Measurements from ENCODE around the gene PCDHGC4.
A peak's percentile ranks its signal among the peaks of the same experiment; 100 is the strongest.

The PCDHGC4 gene

GRCh38 chr5:141511771-141512325 is 27.0 kb downstream of the PCDHGC4 start:
- peaks cover 3% of the 10 kb centered on the region for H3K27me3 Mint-ChIP-seq (ENCODE audit: low read depth)
- H3K4me3 Mint-ChIP-seq = peak overlapping the region in 2 of 3 experiments; percentile 47 to 55
- no peak for TF ChIP-seq CTCF (IDR thresholded peaks at IDR 0.05; ENCODE audit: unreplicated experiment in 3 of 3)
- peaks cover 35% of the 10 kb centered on the region for H3K36me3 Mint-ChIP-seq (ENCODE audit: low read depth)
- no peaks in the 10 kb centered on the region for H3K9me3 Mint-ChIP-seq
- H3K27ac Mint-ChIP-seq = peak overlapping the region in 1 of 3 experiments; percentile 99
- H3K4me1 Mint-ChIP-seq = peaks cover 87% of the 10 kb centered on the region

- Mint-ChIP-seq H3K36me3 (ENCODE audit: low read depth) (peaks cover 36% of the 10 kb centered on the region), H3K9me3 (no peaks in the 10 kb centered on the region), H3K4me1 (peaks cover 87% of the 10 kb centered on the region), H3K27me3 (ENCODE audit: low read depth) (peaks cover 3% of the 10 kb centered on the region), H3K4me3 (peak overlapping the region; percentile 83 to 89 (median 86)), H3K27ac (peak overlapping the region in 1 of 3 experiments; percentile 99)
- TF ChIP-seq CTCF (IDR thresholded peaks at IDR 0.05; ENCODE audit: unreplicated experiment in 3 of 3) = peak; percentile 87 to 91 (median 90)
Measured at GRCh38 chr5:141512390-141512910, 27.6 kb downstream of the PCDHGC4 start.

GRCh38 chr5:141512911-141513626 is 28.2 kb downstream of the PCDHGC4 start:
- peaks cover 3% of the 10 kb centered on the region for H3K27me3 Mint-ChIP-seq (ENCODE audit: low read depth)
- peaks cover 43% of the 10 kb centered on the region for H3K36me3 Mint-ChIP-seq (ENCODE audit: low read depth)
- TF ChIP-seq CTCF (IDR thresholded peaks at IDR 0.05; ENCODE audit: unreplicated experiment in 3 of 3) = no peak
- H3K4me1 Mint-ChIP-seq = peaks cover 87% of the 10 kb centered on the region
- H3K4me3 Mint-ChIP-seq = peak overlapping the region; percentile 83 to 89 (median 86)
- no peaks in the 10 kb centered on the region for H3K9me3 Mint-ChIP-seq
- H3K27ac Mint-ChIP-seq = peak overlapping the region in 1 of 3 experiments; percentile 99

- Mint-ChIP-seq H3K36me3 (ENCODE audit: low read depth) (peaks cover 48% of the 10 kb centered on the region), H3K4me3 (peak overlapping the region; percentile 83 to 89 (median 86)), H3K27me3 (ENCODE audit: low read depth) (peaks cover 3% of the 10 kb centered on the region), H3K27ac (peak overlapping the region in 1 of 3 experiments; percentile 99), H3K9me3 (no peaks in the 10 kb centered on the region), H3K4me1 (peaks cover 87% of the 10 kb centered on the region)
- TF ChIP-seq CTCF (IDR thresholded peaks at IDR 0.05; ENCODE audit: unreplicated experiment in 3 of 3) = no peak
Measured at GRCh38 chr5:141513627-141514329, 28.9 kb downstream of the PCDHGC4 start.

GRCh38 chr5:141514330-141515133 is 29.7 kb downstream of the PCDHGC4 start:
- peaks cover 3% of the 10 kb centered on the region for H3K27me3 Mint-ChIP-seq (ENCODE audit: low read depth)
- H3K36me3 Mint-ChIP-seq (ENCODE audit: low read depth) = peaks cover 55% of the 10 kb centered on the region
- peak overlapping the region; percentile 83 to 89 (median 86) for H3K4me3 Mint-ChIP-seq
- peak overlapping the region in 1 of 3 experiments; percentile 99 for H3K27ac Mint-ChIP-seq
- no peaks in the 10 kb centered on the region for H3K9me3 Mint-ChIP-seq
- peaks cover 87% of the 10 kb centered on the region for H3K4me1 Mint-ChIP-seq
- no peak for TF ChIP-seq CTCF (IDR thresholded peaks at IDR 0.05; ENCODE audit: unreplicated experiment in 3 of 3)

All from nephron (organoid).